ENCODE results near the gene TLR10.

TLR10 gene

DNA sequence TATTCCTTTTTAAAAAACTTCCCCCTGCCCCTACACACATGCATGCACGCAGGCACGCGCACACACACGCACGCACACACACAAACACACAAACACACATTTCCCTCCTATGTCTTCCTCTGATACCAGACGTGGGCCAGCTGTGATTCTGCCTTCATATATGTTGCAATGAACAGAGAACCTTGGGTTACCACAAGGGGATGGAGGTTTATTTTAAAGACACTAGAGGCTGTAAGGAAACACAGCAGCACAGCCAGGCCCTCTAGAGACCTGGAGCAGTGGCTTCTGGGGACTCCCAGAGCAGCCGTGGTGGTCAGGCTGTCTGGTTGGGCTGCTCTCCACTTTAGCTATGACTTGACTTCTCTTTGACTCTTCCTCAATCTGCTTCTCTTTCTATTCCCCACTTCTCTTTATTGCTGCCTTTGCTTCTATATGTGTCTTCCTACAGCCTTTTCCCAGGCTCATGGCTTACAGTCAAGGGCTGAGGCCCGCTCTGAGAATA is 3.2 kb upstream of the TLR10 start:
- TF ChIP-seq, protein P1, sequence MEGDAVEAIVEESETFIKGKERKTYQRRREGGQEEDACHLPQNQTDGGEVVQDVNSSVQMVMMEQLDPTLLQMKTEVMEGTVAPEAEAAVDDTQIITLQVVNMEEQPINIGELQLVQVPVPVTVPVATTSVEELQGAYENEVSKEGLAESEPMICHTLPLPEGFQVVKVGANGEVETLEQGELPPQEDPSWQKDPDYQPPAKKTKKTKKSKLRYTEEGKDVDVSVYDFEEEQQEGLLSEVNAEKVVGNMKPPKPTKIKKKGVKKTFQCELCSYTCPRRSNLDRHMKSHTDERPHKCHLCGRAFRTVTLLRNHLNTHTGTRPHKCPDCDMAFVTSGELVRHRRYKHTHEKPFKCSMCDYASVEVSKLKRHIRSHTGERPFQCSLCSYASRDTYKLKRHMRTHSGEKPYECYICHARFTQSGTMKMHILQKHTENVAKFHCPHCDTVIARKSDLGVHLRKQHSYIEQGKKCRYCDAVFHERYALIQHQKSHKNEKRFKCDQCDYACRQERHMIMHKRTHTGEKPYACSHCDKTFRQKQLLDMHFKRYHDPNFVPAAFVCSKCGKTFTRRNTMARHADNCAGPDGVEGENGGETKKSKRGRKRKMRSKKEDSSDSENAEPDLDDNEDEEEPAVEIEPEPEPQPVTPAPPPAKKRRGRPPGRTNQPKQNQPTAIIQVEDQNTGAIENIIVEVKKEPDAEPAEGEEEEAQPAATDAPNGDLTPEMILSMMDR (IDR thresholded peaks at IDR 0.05; ENCODE audit: low read depth, low read length): no peak
- Histone ChIP-seq H3K36me3 (no peaks in the 10 kb centered on the region), H3K27ac (no peak overlapping the region), H3K27me3 (ENCODE audit: insufficient read depth, low read depth, severe bottlenecking) (no peaks in the 10 kb centered on the region), H3K4me3 (ENCODE audit: low read depth, low read length) (no peak overlapping the region), H3K9me3 (ENCODE audit: severe bottlenecking) (peaks cover 2% of the 10 kb centered on the region)
- no peak for DNase-seq

DNA sequence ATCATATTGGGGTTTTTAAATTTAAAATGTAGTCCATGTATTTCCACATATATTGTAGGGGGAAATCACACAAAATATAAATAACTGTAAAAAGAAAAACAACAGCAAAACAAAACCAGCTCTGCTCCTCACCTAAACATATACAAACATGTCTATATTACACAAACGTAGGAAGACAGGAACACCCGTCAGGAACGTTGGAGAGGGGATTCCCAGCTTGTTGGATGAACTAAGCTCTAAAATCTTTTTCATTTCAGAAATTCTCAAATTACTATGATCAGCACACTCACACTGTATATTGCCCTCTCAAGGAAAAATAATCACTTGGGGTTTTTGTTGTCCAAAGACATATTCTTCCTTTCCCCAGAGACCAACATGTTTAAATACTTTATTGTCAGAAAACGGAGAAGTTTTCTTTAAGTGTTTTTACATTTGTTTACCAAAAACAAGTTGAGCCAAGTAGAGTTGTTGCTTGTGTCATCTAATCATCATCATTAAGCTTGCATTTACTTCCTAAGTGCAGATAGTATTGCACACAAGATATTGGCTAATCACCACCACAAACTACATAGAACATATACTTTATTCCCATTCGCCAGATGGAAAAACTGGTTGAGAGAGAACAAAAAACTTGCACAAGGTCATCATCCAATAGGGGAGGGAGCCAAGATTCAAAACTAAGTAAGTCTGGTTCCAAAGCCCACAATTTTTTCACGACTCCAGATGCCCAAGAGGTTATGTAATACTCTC is 2.4 kb upstream of the TLR10 start:
- H3K27me3 ChIP-seq (ENCODE audit: insufficient read depth, low read depth, severe bottlenecking): no peaks in the 10 kb centered on the region
- H3K36me3 ChIP-seq: no peaks in the 10 kb centered on the region
- H3K4me3 ChIP-seq (ENCODE audit: low read depth, low read length): no peak overlapping the region
- H3K27ac ChIP-seq: no peak overlapping the region
- TF ChIP-seq, protein P1 (IDR thresholded peaks at IDR 0.05; ENCODE audit: low read depth, low read length): no peak
- H3K9me3 ChIP-seq (ENCODE audit: severe bottlenecking): peaks cover 2% of the 10 kb centered on the region
- DNase-seq: no peak

DNA sequence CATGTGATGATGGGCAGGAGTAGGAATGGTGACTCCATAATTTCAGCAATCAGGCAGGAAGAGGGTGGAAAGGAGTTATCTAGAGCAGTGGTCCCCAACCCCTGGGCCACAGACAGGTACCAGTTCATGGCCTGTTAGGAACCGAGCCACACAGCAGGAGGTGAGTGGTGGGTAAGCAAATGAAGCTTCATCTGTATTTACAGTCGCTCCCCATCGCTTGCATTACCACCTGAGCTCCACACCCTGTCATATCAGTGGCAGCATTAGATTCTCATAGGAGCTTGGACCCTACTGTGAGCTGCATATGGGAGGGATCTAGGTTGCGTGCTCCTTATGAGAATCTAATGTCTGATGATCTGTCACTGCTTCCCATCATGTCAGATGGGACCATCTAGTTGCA is 1.4 kb upstream of the TLR10 start:
- Histone ChIP-seq H3K4me3 (ENCODE audit: low read depth, low read length) (no peak overlapping the region), H3K9me3 (ENCODE audit: severe bottlenecking) (no peaks in the 10 kb centered on the region), H3K27ac (no peak overlapping the region), H3K27me3 (ENCODE audit: insufficient read depth, low read depth, severe bottlenecking) (no peaks in the 10 kb centered on the region), H3K36me3 (no peaks in the 10 kb centered on the region)
- TF ChIP-seq, protein P1 (IDR thresholded peaks at IDR 0.05; ENCODE audit: low read depth, low read length): no peak
- DNase-seq: no peak

DNA sequence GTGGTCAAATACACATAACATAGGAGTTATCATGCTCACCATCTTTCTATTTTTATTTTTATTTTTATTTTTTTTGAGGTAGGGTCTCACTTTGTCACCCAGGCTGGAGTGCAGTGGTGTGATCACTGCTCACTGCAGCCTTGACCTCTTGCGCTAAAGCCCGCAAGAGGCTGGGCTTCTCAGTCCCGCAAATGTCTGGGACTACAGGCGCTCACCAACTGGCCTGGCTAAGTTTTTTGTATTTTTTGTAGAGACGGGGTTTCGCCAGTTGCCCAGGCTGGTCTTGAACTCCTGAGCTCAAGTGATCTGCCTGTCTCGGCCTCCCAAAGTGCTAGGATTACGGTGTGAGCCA is 295 bp upstream of the TLR10 start:
- TF ChIP-seq, protein P1 (IDR thresholded peaks at IDR 0.05; ENCODE audit: low read depth, low read length): no peak
- Histone ChIP-seq H3K27me3 (ENCODE audit: insufficient read depth, low read depth, severe bottlenecking) (no peaks in the 10 kb centered on the region), H3K9me3 (ENCODE audit: severe bottlenecking) (no peaks in the 10 kb centered on the region), H3K36me3 (no peaks in the 10 kb centered on the region), H3K27ac (no peak overlapping the region), H3K4me3 (ENCODE audit: low read depth, low read length) (no peak overlapping the region)
- DNase-seq: no peak

DNA sequence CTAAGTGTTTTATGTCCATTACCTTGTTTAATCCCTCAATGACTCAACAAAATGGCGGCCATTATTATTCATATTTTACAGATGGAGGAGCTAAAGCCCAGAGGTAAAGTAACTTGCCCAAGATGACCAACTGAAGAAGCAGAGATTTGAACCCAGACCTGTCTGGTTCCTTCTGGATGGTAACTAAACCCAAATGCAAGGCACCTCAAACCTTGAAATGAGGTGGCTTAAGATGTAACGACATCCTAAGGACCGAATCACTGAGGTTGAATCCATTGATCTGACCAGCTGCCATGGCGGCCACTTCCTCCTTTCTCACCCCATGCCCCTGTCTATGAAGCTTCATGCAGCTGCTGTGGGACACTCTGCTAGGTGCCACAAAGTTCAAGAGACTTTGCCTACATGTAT is 932 bp downstream of the TLR10 start:
- H3K9me3 ChIP-seq (ENCODE audit: severe bottlenecking): no peaks in the 10 kb centered on the region
- H3K4me3 ChIP-seq (ENCODE audit: low read depth, low read length): no peak overlapping the region
- H3K36me3 ChIP-seq: no peaks in the 10 kb centered on the region
- TF ChIP-seq, protein P1 (IDR thresholded peaks at IDR 0.05; ENCODE audit: low read depth, low read length): no peak
- H3K27me3 ChIP-seq (ENCODE audit: insufficient read depth, low read depth, severe bottlenecking): no peaks in the 10 kb centered on the region
- no peak for DNase-seq
- no peak overlapping the region for H3K27ac ChIP-seq

All from WERI-Rb-1 (cell line).